ENCODE measurements around the gene GABARAPL1.

GABARAPL1 gene

DNA sequence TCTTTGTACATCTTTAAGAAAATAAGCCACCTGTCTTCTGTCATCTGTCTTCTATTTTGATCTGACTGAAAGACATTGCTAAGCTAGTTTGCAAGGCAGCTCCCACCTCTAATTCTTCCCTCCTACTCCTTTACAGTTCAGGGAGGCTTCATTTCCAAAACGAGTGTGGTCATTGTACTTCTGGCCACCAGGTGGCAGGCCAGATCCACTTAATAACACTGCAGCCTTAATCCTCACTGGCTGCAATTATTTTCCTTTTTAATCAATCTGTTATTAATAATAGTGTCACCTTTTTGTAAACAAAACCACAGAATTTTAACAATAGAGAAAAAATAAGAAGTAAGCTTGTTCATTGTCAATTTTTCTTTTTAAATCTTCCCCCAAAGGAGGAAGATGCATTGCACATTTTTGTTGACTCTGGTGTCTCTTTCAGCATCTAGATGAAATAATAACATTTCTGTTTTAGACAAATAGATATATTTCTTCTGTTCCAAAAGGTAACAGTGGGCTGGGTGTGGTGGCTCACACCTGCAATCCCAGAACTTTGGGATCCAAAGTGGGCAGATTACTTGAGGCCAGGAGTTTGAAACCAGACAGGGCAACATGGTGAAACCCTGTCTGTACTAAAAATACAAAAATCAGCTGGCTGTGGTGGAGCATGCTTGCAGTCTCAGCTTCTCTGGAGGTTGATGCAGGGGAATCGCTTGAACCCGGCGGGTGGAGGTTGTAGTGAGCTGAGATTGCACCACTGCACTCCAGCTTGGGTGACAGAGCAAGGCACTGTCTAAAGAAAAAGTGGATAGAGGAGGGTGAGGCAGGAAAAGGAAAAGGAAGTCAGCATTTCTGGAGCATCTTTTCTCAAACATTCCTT is 23.3 kb downstream of the GABARAPL1 start:
- peak; percentile 35 for DNase-seq

DNA sequence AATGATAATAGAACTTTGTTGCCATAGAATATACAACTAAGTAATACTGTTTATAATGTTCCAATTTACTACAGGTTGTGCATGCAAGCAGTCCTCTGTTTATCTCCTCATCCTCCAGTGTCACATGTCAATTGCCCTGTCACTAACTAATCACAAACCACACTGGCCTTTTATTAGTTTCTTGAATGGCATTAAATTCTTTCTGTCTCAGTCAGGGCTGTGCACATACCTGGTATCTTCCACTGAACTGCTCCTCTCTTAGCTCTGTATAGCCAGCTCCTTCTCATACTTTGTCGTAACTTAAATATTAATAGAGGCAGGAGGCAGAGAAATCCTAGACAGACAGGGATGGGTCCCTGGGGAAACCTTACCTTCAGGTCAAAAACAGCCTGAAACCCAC is 24.0 kb downstream of the GABARAPL1 start:
- no peak for DNase-seq

DNA sequence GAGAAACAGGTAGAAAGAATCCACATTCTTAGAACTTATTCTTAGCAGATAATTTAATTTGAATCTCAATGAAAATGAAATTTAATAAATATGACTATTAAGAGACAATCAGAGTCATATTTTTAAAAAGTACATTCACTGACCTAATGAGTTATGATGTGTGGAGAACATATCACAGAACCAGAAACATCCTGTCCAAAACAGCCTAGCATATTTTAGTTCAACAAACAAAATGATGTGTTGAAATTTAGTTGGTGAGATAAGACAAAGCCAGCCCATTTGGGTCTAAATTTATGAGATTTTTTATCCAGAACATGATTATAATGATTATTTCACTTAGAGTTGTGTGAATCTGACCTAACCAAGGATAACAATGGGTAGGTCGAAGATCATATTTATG is 25.8 kb downstream of the GABARAPL1 start:
- DNase-seq, result no peak

DNA sequence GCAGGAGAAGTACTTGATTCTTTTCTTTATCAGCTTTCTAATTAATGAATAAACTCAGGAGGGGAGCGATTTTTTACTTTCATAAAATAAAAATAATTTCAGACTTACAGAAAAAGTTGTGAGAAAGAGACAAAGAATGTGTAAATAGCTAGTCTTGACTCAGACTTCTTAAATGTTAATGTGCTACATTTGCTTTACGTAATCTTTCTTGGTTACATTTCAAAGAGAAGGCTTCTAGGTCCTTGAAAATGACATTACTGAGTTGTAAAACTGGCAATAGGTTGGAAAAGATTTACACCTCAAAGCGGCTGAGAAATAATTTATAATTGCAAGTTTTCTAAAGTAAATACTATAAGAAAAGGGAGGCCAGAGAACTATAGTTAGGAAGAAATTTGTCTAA is 28.6 kb downstream of the GABARAPL1 start:
- no peak for DNase-seq

GRCh38 chr12:10241727-10242126 is 29.1 kb downstream of the GABARAPL1 start:
- DNase-seq, result no peak

DNA sequence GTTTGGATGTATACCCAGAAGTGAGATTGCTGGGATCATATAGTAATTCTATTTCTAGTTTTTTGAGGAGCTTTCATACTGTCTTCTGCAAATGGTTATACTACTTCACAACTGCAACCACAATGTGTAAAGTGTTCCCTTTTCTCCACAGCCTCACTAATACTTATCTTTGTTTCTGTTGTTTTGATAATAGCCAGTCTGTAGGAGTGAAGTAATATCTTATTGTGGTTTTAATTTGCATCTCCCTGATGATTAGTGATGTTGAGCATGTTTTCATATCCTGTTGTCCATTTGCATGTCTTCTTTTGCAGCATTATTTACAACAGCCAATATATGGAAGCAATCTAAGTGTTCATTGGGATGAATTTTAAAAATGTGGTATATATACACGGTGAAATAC is 29.9 kb downstream of the GABARAPL1 start:
- no peak for DNase-seq

DNA sequence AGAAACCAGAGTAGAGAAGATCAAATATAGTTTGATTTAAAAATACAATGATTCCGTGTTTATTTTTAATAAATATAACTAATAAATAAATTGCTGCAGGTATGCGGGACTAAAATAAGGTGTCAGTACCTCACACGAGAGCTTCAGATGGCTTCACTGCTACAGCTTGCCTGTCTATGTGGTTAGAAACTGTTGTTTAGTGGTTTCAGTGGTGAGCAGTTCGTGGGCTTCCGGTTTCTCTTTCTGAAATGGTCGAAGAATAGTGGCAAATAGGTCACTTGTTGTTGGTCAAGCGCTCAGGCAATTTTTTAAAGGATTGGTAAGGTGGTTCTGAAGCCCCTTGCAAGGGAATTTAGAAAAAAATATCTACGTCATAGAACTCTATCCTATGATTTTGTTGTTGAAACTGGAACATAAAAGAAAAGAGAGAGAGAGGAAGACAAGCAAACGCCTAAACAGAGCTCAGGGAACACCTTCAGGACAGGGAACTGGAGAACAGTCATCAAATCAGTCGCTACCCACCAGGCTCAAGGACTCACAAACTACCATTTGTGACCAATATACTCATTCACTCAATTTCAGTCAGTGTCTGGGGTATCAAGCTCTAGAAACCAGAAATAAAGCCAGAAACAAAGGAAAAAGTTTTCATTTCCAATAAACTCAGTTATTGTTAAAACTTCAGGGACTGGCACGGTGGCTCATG is 31.3 kb downstream of the GABARAPL1 start:
- DNase-seq, result no peak

GRCh38 chr12:10247436-10248058 is 34.9 kb downstream of the GABARAPL1 start:
- no peak for DNase-seq

DNA sequence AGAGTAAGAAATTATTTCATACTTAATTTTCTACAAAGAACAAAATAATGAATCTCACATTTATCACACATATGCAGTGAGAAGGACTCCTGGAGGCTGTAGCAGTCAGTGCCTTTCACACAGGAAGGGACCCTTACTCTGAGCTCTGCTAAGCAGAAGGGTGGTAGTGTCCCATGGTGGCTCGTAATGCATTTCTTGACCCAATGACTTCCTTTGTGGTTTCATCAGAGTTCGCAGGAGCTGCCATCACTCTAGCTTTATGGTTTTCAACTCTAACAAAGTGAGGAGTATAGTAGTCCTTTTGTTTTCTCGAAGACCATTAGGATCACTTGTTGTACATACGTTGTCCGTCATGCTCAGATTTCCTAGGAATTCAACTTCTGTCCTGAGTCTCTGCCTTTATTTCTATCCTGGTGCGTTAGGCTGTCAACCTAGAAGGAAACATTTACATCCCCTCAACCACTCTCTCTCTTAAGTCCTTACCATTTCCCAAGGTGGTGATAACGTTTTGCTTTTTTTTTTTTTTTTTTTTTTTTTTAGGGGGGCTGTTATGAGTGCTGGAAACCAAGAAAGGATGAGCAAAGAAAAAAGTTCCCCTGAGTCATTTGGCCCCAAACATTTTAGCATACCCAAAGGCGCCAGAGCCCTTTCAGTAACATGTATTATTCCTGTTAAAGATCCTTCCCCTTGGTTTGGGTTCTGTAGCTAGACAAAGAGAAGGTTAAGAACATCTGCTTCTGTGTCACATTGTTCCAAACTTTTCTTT is 37.2 kb downstream of the GABARAPL1 start:
- DNase-seq, result no peak

GRCh38 chr12:10251669-10252068 is 39.0 kb downstream of the GABARAPL1 start:
- no peak for DNase-seq

- DNase-seq, result no peak
Observed at GRCh38 chr12:10252201-10252600, 39.5 kb downstream of the GABARAPL1 start.

DNA sequence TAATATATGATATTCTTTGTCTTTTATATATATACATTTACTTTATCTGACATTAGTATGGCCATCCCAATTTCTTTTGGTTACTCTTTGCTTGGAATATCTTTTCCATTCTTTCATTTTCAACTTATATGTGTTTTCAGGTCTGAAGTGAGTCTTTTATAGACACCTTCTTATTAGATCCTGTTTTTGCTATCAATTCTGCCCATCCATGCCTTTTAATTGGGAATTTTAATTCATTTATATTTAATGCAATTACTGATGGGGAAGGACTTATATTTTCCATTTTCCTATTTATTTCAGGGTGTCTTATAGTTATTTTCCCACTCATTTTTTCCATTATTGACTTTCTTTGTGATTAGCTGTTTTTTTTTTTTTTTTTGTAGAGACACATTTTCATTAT is 43.4 kb downstream of the GABARAPL1 start:
- no peak for DNase-seq

DNA sequence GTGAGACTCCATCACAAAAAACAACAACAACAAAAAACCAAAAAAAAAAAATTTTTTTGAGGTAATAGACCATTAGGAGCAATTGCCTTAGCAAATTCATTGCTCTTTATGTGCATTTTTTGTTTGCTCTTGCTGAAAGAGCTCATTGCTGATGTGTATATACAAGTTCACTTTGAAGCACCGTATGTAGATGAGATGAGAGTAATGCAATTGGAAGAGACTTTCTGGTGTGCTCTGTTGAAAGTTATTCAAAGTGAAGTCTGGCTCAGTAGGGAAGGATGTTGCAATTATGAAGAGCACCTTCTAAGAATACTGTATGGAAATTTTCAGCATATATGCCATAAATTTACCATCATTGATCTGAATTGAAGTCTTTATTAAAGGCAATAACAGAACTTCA is 48.2 kb downstream of the GABARAPL1 start:
- DNase-seq, result no peak

- DNase-seq, result no peak
Observed at GRCh38 chr12:10268037-10268436, 55.4 kb downstream of the GABARAPL1 start.

GRCh38 chr12:10272467-10272866 is 59.8 kb downstream of the GABARAPL1 start:
- DNase-seq, result no peak

Measured in activated naive CD4-positive, alpha-beta T cell treated with anti-CD3 and anti-CD28 coated beads, Interleukin-2, amount 50 U/mL, for 16 hours (primary cell).